AG04450 (cell line): ENCODE results near the gene LDB2. TPM values are rescaled to one million over a fixed set of nuclear protein-coding genes. Genes with fewer than 3 reads are reported as not detected.

Experiments
- CTCF ChIA-PET: fragments of 300-600, 350-600 bp; formaldehyde crosslinking; extraction: SDS; loops from one replicate; lab custom pipeline; 2022; ENCODE audit warnings: antibody characterized with exemption, inconsistent platforms; lab: Charles Lee
- POLR2A ChIA-PET: fragments of 350-600 bp; formaldehyde crosslinking; extraction: SDS; loops from one replicate; lab custom pipeline; 2021; ENCODE audit warnings: antibody characterized with exemption, inconsistent platforms; lab: Yijun Ruan, JAX
- DNase-seq: peaks from one replicate; pipeline ENCODE4 v3.0.0-alpha.2; 2011; ENCODE audit warnings: low read depth, low spot score
- H3K27ac ChIP-seq: one replicate; pipeline ENCODE4 v1.5.1; 2012; ENCODE audit warnings: low read depth, low read length, control low read depth
- H3K27me3 ChIP-seq: one replicate; pipeline ENCODE4 v1.6.0; 2012; ENCODE audit warnings: low read length; ENCODE audit not compliant: control insufficient read depth, insufficient read depth
- H3K4me3 ChIP-seq: 2 replicates; pipeline ENCODE4 v1.5.1; 2011; ENCODE audit warnings: mild to moderate bottlenecking, low read depth, low read length, control low read depth
- H3K9me3 ChIP-seq: 2 replicates; pipeline ENCODE4 v1.5.1; 2012; ENCODE audit warnings: low read length; ENCODE audit not compliant: control insufficient read depth, insufficient read depth
- polyA plus RNA-seq: library from polyadenylated mRNA; depleted of rRNA; stranded (reverse); fragments of >200 nt; gene quantifications from 2 replicates; pipeline ENCODE4 v1.2.3, GENCODE V29; 2011
- TF ChIP-seq, protein P1 (sequence below): IDR thresholded peaks from 2 replicates; pipeline ENCODE4 v1.5.1; 2011; ENCODE audit warnings: low read depth, low read length, control low read depth, inconsistent platforms

The LDB2 gene
- polyA plus RNA-seq, 1 experiment: 180 TPM

GRCh38 chr4:16754104-16754503 is 144.3 kb downstream of the LDB2 start:
- POLR2A ChIA-PET: interaction anchor here (0.7 kb wide), 1 partner anchor 10 kb away, joined by 5 read pairs; no protein-coding TSS in a partner anchor
- DNase-seq: no peak
- CTCF ChIA-PET: interaction anchor here (1.3 kb wide), 1 partner anchor 720 kb away, joined by 3 read pairs; no protein-coding TSS in a partner anchor
- no peaks in the 10 kb centered on the region for H3K9me3 ChIP-seq
- H3K27ac ChIP-seq: no peak overlapping the region
- H3K27me3 ChIP-seq: no peaks in the 10 kb centered on the region
- H3K4me3 ChIP-seq: no peak overlapping the region
- TF ChIP-seq, protein P1, sequence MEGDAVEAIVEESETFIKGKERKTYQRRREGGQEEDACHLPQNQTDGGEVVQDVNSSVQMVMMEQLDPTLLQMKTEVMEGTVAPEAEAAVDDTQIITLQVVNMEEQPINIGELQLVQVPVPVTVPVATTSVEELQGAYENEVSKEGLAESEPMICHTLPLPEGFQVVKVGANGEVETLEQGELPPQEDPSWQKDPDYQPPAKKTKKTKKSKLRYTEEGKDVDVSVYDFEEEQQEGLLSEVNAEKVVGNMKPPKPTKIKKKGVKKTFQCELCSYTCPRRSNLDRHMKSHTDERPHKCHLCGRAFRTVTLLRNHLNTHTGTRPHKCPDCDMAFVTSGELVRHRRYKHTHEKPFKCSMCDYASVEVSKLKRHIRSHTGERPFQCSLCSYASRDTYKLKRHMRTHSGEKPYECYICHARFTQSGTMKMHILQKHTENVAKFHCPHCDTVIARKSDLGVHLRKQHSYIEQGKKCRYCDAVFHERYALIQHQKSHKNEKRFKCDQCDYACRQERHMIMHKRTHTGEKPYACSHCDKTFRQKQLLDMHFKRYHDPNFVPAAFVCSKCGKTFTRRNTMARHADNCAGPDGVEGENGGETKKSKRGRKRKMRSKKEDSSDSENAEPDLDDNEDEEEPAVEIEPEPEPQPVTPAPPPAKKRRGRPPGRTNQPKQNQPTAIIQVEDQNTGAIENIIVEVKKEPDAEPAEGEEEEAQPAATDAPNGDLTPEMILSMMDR: no peak

DNA sequence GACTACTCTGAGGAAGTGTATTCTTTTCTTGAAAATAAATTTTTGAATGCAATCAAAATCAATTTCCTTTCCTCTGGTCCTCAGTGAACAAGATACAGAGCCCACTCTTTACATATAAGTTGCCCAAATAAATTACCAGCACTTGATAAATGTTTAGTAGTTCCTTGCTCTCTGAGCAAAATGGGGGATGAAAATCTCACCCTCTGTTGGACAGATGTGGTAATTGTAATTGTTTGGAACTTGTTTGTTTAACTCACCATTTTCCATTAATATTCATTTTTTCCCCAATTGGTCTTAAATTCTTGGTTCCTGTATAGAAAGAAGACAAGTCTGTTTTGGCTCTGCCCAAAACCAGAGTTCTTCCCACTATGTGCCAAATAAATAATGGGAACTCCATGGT is 146.3 kb downstream of the LDB2 start:
- H3K9me3 ChIP-seq: no peaks in the 10 kb centered on the region
- ChIA-PET CTCF (no interaction called here), POLR2A (no interaction called here)
- no peak overlapping the region for H3K27ac ChIP-seq
- no peak for DNase-seq
- H3K4me3 ChIP-seq: no peak overlapping the region
- TF ChIP-seq, protein P1: peak; percentile 41
- H3K27me3 ChIP-seq: no peaks in the 10 kb centered on the region

DNA sequence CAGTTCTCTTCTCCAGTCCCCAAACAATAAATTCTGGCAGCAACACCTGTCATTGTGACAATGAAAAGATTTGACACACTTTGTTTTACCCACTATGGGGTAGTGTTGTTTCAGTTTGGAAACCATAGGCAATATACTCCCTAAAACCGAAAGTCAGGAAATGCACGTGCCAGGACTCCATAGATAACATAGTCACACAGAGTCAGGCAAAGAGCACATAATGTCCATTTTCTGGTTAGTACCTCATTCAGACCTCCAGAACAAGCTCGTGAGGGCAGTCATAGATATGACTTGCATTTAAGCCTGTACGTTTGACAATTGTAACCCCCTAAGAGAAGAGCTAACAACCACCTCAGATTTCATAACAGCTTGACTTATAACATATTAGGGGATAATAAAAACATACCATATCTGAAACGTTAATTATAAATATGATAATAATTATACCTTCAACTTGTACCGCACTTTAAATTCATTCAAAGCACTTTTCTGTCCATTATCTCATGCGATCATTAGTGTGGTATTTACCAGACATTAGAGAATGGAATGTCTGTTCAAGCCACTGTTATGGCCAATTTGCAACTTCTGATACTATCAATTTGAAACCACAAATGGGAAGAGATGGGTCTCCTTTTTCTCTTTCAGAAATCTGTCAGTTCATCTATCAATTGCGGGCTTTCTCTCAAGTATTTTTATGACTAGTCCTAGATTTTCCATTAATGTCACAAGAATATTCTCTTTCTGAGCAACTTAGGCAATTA is 147.4 kb downstream of the LDB2 start:
- H3K4me3 ChIP-seq: no peak overlapping the region
- ChIA-PET POLR2A (no interaction called here), CTCF (interaction anchor here (1.1 kb wide), 1 partner anchor 573 kb away, joined by 9 read pairs; no protein-coding TSS in a partner anchor)
- TF ChIP-seq, protein P1: no peak
- H3K27ac ChIP-seq: no peak overlapping the region
- no peaks in the 10 kb centered on the region for H3K9me3 ChIP-seq
- no peak for DNase-seq
- H3K27me3 ChIP-seq: no peaks in the 10 kb centered on the region

GRCh38 chr4:16750216-16750615 is 148.2 kb downstream of the LDB2 start:
- no peak for DNase-seq
- POLR2A ChIA-PET: no interaction called here
- H3K9me3 ChIP-seq: no peaks in the 10 kb centered on the region
- TF ChIP-seq, protein P1: no peak
- CTCF ChIA-PET: no interaction called here
- H3K4me3 ChIP-seq: no peak overlapping the region
- H3K27ac ChIP-seq: no peak overlapping the region
- H3K27me3 ChIP-seq: no peaks in the 10 kb centered on the region

DNA sequence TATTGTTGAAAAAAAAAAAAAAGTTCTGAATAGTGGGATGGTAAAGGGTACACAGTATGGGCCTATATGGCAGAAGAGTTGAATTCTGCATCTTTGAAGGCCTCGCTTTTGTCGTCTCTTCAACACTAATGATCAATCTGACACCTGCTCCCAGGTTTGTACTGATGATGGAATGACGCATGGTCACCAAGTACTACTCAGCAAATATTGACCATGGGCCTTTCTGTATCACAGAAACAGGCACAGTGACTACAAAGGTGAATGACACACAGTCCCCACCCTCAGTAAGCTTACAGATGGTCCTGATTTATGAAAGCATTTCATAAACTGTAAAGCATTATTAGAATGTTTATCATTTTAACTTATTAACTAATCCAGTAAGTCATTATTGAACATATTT is 152.6 kb downstream of the LDB2 start:
- Histone ChIP-seq H3K4me3 (no peak overlapping the region), H3K27ac (no peak overlapping the region), H3K9me3 (0 out of 2 replicates have a peak, but pooled peaks cover 4% of the 10 kb centered on the region), H3K27me3 (no peaks in the 10 kb centered on the region)
- CTCF ChIA-PET: no interaction called here
- POLR2A ChIA-PET: no interaction called here
- TF ChIP-seq, protein P1: no peak
- DNase-seq: no peak
